GM21529 (cell line): ENCODE measurements around the gene SH3RF3.

Experiments
- ATAC-seq: cut with Tn5 transposase; IDR thresholded peaks from one replicate; pipeline ENCODE4 v1.9.1; 2021; ENCODE audit not compliant: unreplicated experiment

Gene SH3RF3

GRCh38 chr2:109402980-109403840 lies 274.2 kb downstream of the SH3RF3 start:
- ATAC-seq = no peak

DNA sequence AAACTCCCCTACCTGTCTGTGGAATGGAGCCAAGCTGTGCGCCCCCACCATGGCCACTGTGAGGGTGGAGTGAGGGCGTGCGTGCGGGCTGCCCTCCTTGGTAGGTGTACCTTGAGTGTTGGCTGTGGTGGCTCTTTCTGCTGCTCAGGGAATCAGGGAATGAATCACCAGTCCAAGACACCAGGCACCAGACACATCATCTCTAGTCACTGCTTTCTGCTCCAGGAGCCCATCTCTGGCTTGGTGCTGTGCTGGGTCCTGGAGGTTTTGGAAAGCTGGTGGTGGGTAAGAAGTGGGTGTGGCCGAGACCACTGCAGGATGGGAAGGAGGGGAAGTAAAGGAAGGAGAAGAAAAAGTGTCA lies 274.8 kb downstream of the SH3RF3 start:
- no peak for ATAC-seq

- no peak for ATAC-seq
These were observed 275.7 kb downstream of the SH3RF3 start for GRCh38 chr2:109404681-109405080.

DNA sequence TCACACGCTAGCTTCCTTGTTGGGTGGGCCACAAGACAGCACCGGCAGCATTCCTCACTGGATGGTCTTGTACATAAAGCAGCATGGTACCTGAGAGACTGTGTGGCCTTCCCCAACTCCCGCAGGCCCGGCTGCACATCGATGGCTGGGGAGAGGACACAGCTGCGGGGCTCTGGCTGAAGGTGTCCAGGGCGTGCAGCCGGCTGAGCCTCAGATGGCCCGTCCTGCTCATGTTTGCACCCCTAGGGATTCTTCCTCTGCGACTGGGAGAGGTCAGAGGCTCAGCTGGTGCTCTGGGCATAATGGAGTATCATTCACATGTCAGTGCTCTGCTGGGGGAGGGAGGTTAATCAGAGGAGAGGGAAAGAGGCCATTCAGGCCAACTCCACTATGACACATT lies 276.9 kb downstream of the SH3RF3 start:
- no peak for ATAC-seq

- no peak for ATAC-seq
These were observed 277.3 kb downstream of the SH3RF3 start for GRCh38 chr2:109406301-109406700.

DNA sequence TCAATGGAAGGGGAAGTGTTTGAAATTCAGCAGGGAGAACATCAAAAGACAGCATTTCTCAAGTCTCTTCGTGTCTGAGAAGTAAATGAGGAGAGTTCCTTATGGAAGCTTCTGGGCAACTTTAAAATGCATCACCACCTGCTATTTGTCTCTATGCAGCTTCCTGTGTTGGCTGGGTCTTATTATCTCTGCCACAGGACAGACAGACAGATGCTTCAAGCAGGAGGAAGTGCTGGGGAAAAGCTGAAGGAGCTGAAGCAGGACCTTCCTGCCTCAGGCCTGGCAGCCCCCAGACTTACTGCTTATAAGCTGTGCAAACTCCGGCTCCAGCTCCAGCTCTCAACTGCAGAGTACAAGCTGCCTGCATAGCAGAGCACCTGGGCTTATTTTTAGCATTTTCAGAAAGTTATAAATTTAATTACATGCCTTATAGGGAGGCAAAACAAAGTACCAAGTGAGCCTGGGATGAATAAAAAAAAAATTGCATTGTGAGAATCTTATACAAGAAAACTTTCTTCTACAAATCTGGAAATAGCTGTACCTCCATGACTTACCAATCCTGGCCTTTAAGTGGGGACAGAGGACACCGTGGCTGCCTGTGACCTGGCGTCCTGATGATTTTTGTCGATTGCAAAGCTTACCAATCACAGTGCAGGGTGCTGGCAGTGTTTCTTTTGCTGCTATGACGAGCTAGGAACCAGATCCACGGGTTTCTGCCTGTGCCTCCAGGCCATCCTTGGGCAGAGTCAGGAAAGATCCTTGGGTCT lies 278.5 kb downstream of the SH3RF3 start:
- ATAC-seq = no peak

DNA sequence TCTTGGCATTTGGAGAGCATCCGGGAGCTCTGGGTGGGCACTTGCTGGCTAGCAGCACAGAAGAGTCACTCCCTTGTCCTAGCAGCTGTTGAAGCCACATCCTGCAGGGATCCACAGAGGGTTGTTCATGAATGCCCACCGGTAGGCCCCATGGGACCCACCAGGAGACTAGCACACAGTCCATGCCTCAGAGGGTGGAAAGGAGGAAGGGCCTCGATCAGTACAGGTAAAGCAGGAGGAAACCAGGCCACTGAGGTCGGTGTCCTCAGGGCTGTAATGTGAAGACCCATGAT lies 279.0 kb downstream of the SH3RF3 start:
- no peak for ATAC-seq

DNA sequence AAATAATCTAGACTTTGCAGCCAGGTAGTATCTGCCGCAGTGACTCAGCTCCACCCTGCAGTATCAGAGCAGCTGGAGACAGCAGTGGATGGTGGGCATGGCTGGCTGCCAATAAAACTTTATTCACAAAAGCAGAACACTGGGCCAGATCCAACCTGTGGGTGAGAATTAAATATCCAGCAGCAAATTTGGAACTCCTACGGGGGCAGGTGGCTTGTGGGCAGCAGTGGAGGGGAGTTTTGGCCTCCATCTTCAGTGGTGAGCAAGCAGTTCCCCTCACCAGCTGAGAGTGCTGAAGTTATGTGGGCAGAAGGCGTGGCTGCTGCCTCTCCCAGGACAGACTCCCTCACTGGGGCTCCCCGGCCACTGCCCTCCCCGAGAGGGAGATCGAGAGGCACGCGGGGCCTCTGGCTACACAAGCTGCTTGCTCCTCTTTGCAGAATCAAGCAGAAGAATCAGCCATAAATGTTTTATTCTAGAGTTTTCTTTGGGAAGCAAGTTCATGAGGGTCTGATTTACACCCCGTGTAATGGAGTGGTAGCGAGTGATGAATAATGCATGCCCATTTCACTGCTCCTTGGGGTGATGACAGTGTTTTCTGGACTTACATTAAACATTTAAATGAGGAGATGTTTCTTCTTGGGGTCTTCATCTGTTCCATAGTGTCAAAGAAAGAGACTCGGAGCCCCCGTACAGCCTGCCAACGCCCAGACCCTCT lies 280.5 kb downstream of the SH3RF3 start:
- no peak for ATAC-seq

DNA sequence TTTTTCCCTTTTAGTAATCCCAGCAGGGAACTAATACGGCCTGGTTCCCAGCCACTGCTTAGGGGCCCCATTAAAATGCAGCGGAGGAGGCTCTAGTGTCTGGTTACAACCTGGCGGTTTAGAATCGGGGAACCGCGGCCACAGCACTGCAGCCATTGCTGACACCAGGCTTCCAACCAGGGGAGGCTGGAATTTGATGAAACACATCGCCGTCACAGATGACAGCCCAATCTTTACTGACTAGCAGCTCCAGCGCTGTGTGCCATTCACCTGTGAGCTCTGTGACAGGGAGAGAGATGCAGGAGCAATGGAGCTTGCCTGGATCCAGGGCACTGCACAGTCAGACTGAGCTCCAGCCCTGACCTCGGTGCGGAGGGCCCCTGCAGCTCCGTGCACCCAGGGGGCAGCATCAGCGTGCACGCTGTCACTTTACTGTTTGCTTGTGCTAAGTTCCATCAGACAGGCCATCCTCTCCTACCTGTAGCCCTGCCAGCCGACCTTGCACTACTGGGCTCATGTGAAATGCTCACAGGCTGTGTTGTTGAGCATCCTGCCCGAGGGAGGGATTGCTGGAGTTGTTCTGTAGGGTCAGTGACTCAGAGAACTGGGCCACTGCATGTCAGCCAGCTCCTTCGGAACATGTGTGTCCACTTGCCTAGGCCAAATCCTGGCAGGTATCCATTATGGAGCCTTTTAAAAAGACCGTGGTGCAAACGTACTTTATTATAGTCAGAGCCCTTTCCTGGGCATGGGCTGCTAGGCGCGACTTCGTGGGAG lies 281.2 kb downstream of the SH3RF3 start:
- no peak for ATAC-seq

DNA sequence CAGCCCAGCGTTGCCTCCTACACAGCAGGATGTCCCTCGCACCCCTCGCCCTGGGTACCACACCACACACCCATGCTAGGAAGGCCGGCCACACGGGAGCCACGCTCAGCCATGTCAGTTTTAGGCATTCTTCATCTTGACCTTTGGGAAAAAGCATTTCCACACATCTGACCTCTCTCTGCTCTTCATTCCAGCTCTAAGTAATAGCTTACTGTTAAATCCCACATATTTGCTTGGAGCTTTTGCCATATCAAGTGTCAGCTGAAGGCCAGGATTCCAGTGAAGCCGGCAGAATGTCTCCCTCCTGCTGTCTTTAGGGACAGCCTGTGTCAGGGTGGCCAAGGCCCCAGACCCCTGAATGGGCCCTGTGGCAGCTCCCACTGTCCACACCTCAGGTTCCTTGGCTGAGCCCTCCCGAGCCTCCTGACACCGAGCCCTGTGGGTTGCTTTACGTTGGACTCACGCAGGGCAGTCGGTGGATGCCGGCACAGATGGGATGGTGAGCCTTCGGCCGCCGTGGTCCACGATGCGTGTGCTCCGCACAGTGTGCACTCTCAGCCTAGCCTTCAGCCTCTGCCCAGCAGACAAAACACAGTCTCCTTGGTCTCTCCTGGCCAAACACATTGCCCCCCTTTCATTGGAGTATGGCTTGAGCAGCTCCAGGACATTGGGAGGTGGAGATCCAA lies 282.8 kb downstream of the SH3RF3 start:
- no peak for ATAC-seq

- no peak for ATAC-seq
These were observed 286.6 kb downstream of the SH3RF3 start for GRCh38 chr2:109415581-109416013.

DNA sequence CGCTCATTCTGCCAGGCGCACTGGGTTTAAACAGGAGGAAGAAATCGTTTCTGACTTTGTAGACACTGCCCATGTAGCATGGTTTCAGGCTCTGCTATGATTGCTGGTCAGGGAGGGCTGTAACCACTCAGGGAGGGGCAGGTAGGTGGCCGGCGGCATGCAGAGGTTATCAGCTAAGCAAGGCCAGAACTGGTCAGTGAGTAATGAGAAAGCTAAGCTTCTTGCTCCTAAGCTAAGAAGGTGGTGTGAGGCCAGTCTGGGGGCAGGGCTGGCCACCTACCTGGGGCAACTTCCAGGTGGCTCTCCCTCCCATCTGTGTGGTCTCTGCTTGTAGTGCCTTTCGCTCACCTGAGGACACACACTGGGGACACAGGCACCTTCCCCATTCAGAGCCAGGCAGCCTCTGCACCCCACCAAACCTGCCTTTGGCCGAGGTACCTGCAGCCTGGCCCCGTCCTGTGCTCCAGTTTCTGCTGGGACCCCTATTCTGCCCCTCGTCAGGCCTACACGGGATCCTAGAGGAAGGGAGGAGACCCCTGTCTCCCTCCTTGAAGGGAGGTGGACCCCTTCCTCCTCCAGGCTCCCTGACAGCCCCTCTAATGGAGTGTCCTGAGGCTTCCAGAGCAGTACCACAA lies 288.8 kb downstream of the SH3RF3 start:
- ATAC-seq = no peak

- no peak for ATAC-seq
These were observed 289.7 kb downstream of the SH3RF3 start for GRCh38 chr2:109418716-109419115.

DNA sequence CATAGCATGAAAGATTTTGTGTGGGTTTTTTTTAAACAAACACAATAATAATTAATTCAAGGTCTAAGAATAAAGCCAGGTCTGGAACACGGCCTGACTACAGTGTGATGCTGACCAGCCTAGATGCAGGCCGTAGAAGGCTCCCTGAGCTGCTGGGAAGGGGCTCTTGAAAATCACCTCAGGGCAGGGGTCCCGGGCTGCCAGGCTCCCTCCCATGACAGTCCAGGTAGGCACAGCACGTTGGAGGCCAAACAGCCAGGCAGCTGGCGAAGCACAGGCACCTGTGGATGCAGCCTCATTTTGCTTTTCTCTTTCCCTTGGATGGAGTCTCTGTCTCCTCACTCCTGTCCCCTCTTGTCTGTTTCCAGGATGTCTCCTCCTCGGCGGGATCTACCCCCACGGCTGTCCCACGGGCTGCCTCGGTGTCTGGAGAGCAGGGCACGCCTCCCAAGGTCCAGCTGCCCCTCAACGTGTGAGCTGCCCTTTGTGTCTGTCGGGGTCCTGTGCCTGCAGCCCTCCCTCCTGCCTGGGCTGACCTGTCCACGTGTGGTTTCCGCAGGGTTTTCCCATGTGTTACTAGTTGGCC lies 290.3 kb downstream of the SH3RF3 start:
- no peak for ATAC-seq

GRCh38 chr2:109419960-109420370 lies 291.0 kb downstream of the SH3RF3 start:
- no peak for ATAC-seq

GRCh38 chr2:109421101-109421500 lies 292.1 kb downstream of the SH3RF3 start:
- no peak for ATAC-seq

- ATAC-seq = no peak
These were observed 292.6 kb downstream of the SH3RF3 start for GRCh38 chr2:109421642-109422041.

DNA sequence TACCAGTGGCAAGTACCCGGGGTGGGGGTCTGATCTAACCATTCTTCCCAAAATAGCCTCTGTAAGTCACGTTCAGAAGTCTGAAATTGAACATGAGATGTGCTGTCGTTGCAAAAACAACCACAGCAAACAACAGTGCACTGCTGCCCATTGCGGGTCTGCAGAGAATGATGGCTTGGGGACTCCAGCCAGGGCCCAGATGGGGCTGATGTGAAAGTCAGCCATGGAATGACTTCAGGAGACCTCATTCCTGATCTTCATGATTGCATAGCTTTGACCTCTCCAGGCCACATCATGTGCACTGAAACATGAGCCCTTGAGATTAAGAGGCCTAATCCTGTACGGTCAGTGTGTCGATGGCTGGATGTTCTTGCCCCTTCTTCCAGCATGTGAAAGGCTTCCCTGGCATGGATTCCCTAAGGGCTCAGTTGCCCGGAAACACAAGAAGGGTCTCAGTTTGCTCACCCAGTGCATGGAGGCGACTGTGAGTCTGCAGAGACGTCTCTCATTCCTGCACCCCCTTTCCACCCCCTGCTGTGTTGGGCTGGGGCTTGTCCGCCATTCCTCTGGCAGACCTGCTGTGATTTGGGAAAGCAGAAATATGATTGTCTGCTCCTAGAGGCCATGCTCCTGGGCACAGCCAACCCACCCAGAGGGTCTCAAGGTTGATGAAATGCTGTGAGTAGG lies 293.2 kb downstream of the SH3RF3 start:
- no peak for ATAC-seq
